Uterus (tissue), 4 donors: ENCODE measurements around the gene BID. TPM values are rescaled to one million over a fixed set of nuclear protein-coding genes. Genes with fewer than 3 reads are reported as not detected.

Source experiments
- DNase-seq, 2 donors: peaks; one replicate each; pipeline ENCODE4 v3.0.0-alpha.2; 2019 to 2020
- H3K27ac ChIP-seq, 2 donors: fragments of 200-600 bp; sonication (generic); 1 replicate in 1 of 2; 2 replicates in 1 of 2; pipeline ENCODE4 v1.5.1; 2016 to 2018
- H3K27me3 ChIP-seq, 2 donors: fragments of 200-600 bp; sonication (generic); one replicate each; pipeline ENCODE4 v1.5.1; 2018 to 2019; ENCODE audit warnings: control low read depth in 1 of 2
- H3K36me3 ChIP-seq, 2 donors: fragments of 200-600 bp; sonication (generic); one replicate each; pipeline ENCODE4 v1.5.1; 2019; ENCODE audit warnings: control low read depth in 1 of 2
- H3K4me1 ChIP-seq, 2 donors: fragments of 200-600 bp; sonication (generic); one replicate each; pipeline ENCODE4 v1.5.1; 2018 to 2019; ENCODE audit warnings: control low read depth in 1 of 2
- H3K4me3 ChIP-seq, 2 donors: fragments of 200-600 bp; sonication (generic); 1 replicate in 1 of 2; 2 replicates in 1 of 2; pipeline ENCODE4 v1.5.1; 2018 to 2019; ENCODE audit warnings: mild to moderate bottlenecking in 1 of 2
- H3K9me3 ChIP-seq, 2 donors: fragments of 200-600 bp; sonication (generic); one replicate each; pipeline ENCODE4 v1.5.1; 2019; ENCODE audit warnings: control low read depth in 1 of 2
- POLR2A ChIP-seq, 2 donors: fragments of 450-650 bp; IDR thresholded peaks; one replicate each; pipeline ENCODE4 v1.6.1; 2016; ENCODE audit warnings: antibody characterized with exemption in 2 of 2, mild to moderate bottlenecking in 1 of 2, moderate library complexity in 1 of 2
- intact Hi-C: fragments of 100-400 bp; cut with DNase I; formaldehyde crosslinking; loops from one replicate; pipeline ENCODE4 v1.15.1; 2023; ENCODE audit warnings: low total_unique reads
- total RNA-seq, 4 donors: library from RNA; depleted of rRNA in 3 of 4; stranded (reverse); fragments of >200 nt in 3 of 4; gene quantifications; one replicate each; pipeline versions ENCODE4 v1.1.0 to v1.2.4, GENCODE V29; 2014 to 2023
- TF ChIP-seq, protein P1 (sequence below), 4 experiments: fragments of 200-600 bp in 2 of 4; fragments of 450-650 bp in 2 of 4; sonication (generic) in 2 of 4; IDR thresholded peaks; one replicate each; pipeline ENCODE4 v1.5.1; 2016 to 2019; ENCODE audit warnings: antibody characterized with exemption in 4 of 4, mild to moderate bottlenecking in 2 of 4, moderate library complexity in 1 of 4
- donor health status: DM: yes; HTN: yes; CAD: no.

Gene BID
- total RNA-seq, 4 donors from 2014 or later: 0.77 to 96.2 (median 10.4) TPM

DNA sequence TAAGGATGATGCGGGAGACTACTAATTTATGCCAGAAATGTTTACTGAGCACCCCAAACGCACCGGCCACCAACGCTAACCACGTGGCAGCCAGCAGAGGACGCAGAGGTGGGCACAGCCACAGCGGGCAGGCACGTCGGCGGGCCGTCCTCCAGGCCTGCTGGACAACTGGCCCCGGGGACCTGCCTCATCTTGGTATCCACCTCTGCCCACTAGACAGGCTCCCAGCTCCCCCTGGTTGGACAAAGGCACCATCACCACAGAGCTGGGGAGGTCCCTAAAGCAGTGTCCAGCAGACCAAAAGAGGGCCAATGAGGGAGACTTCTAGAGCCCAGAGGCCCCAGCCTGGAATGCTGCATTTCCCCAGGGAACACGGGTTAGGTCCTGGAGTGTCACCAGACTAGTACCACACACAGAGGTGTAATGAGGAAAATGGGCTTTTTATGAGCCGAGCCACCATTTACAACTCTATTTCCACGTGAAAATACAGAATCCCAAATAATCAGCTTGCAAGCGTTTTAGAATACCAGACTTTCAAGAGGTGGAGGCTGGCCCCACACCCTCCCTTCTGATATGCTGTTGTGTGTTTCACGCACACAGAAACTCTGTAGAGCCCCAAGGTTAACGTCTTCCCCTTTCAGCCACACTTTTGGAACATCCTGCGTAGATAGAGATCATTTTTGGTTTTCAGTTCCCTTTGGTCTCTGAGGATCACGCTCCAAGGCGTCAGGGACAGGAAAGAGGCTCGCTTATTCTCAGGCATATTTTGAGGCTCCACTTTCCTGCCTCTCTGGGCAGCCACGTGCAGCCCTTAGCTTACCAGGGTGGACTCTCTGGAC, 23.7 kb upstream of the BID start:
- intact Hi-C loops: no loop called here
- Histone ChIP-seq H3K9me3 (no peaks in the 10 kb centered on the region), H3K27ac (no peak overlapping the region), H3K4me1 (no peaks in the 10 kb centered on the region), H3K4me3 (no peak overlapping the region), H3K27me3 (no peaks in the 10 kb centered on the region), H3K36me3 (no peaks in the 10 kb centered on the region)
- no peak for TF ChIP-seq POLR2A (IDR thresholded peaks at IDR 0.05)
- TF ChIP-seq, protein P1, sequence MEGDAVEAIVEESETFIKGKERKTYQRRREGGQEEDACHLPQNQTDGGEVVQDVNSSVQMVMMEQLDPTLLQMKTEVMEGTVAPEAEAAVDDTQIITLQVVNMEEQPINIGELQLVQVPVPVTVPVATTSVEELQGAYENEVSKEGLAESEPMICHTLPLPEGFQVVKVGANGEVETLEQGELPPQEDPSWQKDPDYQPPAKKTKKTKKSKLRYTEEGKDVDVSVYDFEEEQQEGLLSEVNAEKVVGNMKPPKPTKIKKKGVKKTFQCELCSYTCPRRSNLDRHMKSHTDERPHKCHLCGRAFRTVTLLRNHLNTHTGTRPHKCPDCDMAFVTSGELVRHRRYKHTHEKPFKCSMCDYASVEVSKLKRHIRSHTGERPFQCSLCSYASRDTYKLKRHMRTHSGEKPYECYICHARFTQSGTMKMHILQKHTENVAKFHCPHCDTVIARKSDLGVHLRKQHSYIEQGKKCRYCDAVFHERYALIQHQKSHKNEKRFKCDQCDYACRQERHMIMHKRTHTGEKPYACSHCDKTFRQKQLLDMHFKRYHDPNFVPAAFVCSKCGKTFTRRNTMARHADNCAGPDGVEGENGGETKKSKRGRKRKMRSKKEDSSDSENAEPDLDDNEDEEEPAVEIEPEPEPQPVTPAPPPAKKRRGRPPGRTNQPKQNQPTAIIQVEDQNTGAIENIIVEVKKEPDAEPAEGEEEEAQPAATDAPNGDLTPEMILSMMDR (IDR thresholded peaks at IDR 0.05): no peak
- DNase-seq: no peak

DNA sequence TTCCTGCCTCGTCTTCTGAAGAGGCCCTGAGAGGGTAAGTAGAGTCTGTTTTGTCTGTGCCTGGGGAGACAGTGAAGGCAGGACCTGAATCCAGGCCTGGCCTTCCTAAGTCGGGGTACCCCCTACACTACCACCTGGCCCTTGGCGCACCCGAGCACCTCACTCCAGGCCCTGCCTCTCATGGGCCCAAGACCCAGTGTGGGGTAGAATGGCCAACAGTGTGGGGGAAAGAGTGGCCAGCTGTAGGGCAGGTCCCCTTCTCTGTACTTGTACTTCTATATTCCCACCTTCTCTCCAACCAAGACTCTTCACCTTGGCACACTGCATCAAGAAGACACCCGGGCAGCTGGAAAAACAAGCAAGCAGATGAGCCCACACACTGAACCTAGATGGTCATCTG, 22.4 kb upstream of the BID start:
- Histone ChIP-seq H3K36me3 (no peaks in the 10 kb centered on the region), H3K27me3 (no peaks in the 10 kb centered on the region), H3K27ac (no peak overlapping the region), H3K4me3 (no peak overlapping the region), H3K9me3 (no peaks in the 10 kb centered on the region), H3K4me1 (no peaks in the 10 kb centered on the region)
- TF ChIP-seq, protein P1 (IDR thresholded peaks at IDR 0.05): no peak
- no peak for TF ChIP-seq POLR2A (IDR thresholded peaks at IDR 0.05)
- DNase-seq: no peak
- intact Hi-C loops: no loop called here

DNA sequence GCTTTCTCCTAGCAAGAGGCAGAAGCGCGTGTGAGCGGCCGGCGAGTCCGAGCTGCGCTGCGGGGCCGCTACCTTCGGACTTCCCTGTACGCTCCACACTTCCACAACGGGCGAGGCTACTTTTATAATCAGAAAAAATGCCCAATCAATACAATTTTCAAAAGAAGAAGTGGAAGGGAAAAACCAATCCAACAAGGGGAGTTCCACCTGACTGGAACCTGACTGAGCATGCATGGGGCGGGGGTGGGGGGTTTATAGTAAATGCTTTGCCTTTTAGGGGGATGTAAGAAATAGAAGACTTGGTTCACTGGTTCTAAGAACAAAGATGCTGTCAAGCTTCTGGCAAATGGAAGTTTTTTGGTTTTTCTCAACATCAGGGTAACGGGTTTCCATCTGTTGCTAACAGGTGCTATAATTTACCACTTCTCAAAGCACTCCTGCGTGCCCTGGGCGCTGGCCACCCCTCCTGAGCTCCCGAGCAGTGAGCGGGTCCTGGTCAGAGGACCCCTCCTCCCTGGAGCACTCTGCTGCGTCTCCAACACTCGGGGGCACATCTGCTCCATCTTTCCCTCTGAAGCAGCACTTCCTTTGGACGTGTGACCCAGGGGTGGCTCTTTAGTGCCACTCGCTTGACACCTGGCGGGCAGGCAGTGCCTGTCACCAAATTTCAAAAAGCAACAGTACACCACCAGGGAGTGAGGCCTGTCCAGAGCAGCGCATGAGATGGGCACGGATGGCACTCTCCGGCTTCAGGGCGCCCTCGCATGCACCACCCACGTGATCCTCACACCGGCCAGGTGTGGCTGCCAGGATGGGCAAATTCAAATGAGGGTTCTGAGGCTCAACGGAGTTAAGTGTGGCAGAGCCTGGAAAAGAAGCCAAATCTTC, 21.6 kb upstream of the BID start:
- no peaks in the 10 kb centered on the region for H3K4me1 ChIP-seq
- DNase-seq: no peak
- H3K36me3 ChIP-seq: no peaks in the 10 kb centered on the region
- H3K4me3 ChIP-seq: no peak overlapping the region
- H3K9me3 ChIP-seq: no peaks in the 10 kb centered on the region
- H3K27me3 ChIP-seq: no peaks in the 10 kb centered on the region
- intact Hi-C loops: no loop called here
- TF ChIP-seq, protein P1 (IDR thresholded peaks at IDR 0.05): no peak
- no peak for TF ChIP-seq POLR2A (IDR thresholded peaks at IDR 0.05)
- no peak overlapping the region for H3K27ac ChIP-seq

DNA sequence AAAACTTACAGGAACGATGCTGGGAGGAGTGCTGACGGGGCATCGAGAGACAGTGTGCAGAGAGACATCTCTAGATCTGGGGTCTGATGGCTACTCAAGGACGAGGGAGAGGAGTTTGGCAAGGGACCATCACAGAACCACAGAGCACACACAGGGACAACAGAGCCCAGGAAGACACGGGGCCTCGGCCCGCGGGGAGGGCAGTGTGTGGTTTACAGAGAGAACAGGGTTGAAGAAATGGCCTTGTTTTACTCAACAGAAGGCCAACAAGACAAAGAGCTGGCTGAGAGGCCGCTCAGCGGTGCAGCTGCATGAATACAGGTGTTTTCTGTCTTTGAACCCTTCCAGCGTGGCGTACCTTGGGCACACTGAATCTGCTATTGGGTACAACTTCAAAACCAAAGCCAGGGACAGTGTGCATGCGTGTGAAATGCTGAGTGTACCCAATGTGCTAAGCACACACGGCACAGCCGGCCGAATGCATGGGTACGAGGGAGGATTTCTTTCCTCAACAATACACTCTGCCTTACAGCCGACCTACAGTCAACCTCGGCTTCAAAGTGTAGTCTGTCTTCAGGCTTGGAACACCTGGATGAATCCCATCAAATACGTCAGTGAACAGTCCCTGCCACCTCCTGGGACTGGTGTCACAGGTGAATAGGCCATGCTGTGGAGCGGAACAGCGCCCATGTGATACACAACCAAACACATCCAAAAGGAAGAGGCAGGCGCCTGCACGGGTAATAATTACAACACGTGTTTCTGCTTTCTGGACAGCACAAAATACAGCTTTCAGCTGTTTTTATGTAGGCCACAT, 20.7 kb upstream of the BID start:
- intact Hi-C loops: no loop called here
- Histone ChIP-seq H3K4me3 (no peak overlapping the region), H3K27me3 (no peaks in the 10 kb centered on the region), H3K27ac (no peak overlapping the region), H3K9me3 (no peaks in the 10 kb centered on the region), H3K36me3 (no peaks in the 10 kb centered on the region), H3K4me1 (no peaks in the 10 kb centered on the region)
- no peak for DNase-seq
- TF ChIP-seq, protein P1 (IDR thresholded peaks at IDR 0.05): no peak
- TF ChIP-seq POLR2A (IDR thresholded peaks at IDR 0.05): no peak
